Stimulated activated CD8-positive, alpha-beta memory T cell treated with anti-CD3 and anti-CD28 coated beads, Interleukin-2, amount 100 ng/mL, for 1 hour (primary cell): ENCODE measurements around the gene ARHGAP22.

Source experiments
- DNase-seq, 2 donors: peaks; one replicate each; pipeline ENCODE4 v3.0.0-alpha.2; 2020; ENCODE audit warnings: low read depth in 2 of 2

ARHGAP22 gene

DNA sequence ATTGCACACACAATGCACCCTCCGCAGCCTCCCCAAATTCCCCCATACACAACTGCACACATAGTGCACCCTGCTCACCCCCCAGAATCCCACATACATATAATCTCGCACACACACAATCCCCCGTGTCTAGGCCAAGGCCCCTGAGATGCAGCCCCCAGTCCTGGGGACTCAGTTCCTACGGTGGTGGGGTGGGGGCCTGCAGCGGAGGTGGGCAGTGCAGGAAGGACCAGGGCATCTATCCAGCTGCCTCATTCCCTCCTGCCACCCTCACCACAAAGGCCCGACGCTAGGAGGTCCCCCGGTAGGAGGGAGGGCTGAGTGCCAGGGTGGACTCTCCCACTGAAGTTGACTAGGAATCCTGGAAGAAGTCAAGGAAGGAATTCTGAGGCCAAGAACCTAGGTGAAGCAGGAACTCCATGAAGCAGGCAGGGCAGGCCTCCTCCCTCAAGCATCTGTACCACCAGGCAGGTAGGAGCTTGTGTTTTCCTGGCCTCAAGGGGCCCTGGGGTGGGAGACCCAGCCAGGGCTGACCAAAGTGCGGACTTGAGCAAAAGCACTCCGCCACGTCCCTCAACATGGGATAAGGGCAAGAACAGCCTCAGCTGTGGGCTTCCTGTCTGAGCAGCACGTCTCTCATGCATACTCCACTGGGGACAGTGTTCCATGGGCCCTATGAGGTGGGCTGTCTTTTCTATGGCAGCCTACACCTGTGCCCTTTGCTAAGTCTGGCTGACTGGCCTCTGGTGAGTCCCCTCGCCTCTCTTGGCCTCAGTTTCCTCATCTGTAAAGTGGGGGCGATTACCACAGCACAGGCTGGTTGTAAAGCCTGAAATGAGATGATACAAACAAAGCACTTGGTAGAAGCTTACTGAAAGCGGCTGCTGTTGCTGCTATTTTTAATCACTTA lies 152.6 kb downstream of the ARHGAP22 start:
- no peak for DNase-seq

GRCh38 chr10:48450741-48451466 lies 154.0 kb downstream of the ARHGAP22 start:
- no peak for DNase-seq

- DNase-seq = no peak
Measured at GRCh38 chr10:48450233-48450740, 154.6 kb downstream of the ARHGAP22 start.

DNA sequence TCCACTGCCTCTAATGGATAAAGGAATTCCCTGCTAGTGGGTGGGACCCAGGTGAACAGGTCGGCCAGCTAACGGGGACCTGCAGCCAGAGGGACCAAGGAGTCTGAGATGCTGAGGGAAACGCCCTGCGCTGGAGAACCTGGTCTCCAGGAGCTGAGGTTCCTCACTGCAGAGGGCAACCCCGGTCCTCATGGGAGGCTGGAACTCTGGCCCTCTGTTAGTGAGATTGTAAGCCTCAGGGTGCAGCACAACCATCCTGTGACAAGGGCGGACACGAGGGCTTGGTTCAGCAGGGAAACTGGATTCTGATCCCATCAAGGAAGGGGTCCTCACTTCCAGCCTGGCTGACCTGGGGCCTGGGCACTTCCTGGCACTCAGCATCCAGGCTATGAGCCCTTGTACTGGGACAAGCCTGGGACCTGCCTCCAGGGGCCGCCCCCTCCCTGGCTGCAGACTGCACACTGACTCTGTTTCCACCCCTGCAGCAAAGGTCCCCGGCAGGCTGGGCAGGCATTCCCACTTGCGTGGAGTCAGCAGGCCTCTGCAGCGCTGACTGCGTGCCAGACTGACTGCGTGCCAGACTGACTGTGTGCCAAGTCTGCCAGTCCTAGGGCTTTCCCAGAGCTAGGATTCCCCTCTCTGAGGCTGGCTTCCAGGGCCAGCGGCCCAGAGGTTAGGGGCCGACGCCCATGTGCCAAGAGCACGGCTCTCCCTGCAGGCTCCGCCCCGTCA lies 155.2 kb downstream of the ARHGAP22 start:
- DNase-seq = no peak

- no peak for DNase-seq
Measured at GRCh38 chr10:48448796-48449195, 156.1 kb downstream of the ARHGAP22 start.

DNA sequence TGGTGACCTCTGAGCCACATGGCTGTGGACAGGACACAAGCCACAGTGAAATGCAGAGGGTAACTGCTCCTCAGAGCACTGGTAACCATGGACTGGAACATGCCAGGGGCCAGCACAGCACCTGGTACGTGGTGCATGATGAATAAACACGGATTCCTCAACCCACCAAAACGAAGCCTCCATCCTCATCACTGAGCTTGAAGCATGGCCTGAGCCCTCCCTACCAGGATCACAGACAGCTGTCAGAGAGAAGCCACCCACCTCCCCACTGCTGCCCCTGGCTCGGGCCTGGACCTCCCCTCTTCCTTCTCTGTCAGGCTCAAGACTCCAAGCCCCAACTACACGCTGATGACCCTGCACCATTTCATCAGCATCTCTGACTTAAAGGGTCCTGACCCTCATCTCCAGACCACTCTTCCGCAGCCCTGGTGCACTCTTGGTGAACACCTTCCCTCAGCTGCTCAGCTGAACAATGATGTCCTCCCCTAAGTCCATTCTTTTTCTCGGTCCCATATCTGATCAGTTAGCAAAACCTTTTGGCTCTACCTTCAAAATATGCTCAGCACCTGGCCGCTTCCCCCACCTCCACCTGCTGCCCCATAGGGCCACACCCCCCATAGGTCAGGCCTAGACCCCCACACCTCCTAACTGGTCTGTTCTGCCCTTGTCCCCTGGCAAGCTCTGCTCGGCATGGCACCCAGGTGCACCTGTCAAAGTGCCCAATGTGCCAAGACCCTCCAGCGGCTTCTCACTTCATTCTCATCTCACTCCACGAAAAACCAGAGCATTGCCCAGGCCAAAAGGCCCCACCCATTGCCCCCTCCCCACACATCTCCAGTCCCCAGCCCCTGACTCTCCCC lies 157.3 kb downstream of the ARHGAP22 start:
- no peak for DNase-seq

DNA sequence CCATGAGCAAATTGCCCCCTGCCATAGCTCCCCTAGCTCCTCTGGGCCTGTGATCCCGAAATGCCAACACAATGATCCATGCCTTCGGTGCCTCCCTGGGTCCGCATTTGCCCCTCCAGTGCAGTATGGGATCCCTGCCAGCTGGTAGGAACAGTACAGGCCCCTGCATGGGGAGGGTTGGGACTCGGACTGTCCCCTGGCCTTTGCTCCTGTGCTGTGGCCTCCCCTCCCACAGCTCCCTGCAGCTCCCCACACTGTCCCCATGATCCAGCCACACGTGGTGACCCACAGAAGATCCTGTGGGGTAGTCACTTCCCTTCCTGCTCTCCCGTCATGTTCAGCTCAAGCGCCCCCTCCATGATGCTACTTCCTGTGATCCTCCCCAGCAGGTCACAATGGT lies 158.1 kb downstream of the ARHGAP22 start:
- no peak for DNase-seq

DNA sequence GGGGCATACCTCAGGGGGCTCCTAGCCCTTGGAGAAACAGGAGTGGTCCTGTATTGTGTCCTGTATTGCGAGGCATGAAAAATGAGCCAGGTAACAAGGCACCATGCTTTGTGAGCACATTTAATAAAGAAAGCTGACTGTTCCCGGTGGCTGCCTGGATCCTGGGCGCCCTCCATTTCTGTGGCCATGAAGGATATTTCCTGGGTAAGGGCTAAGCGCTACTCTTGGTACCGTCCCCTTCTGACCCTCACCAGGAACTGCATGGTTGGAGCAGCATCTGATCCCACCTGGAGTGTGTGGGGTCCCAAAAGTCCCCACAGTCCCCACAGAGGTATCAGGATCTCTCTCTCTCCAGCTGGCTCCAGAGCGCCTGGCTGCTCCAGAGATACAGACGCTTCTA lies 158.9 kb downstream of the ARHGAP22 start:
- DNase-seq = no peak

- DNase-seq = no peak
Measured at GRCh38 chr10:48444861-48445841, 159.7 kb downstream of the ARHGAP22 start.

GRCh38 chr10:48444266-48444665 lies 160.6 kb downstream of the ARHGAP22 start:
- no peak for DNase-seq

GRCh38 chr10:48442809-48443177 lies 162.1 kb downstream of the ARHGAP22 start:
- DNase-seq = no peak

GRCh38 chr10:48442090-48442808 lies 162.6 kb downstream of the ARHGAP22 start:
- DNase-seq = no peak

DNA sequence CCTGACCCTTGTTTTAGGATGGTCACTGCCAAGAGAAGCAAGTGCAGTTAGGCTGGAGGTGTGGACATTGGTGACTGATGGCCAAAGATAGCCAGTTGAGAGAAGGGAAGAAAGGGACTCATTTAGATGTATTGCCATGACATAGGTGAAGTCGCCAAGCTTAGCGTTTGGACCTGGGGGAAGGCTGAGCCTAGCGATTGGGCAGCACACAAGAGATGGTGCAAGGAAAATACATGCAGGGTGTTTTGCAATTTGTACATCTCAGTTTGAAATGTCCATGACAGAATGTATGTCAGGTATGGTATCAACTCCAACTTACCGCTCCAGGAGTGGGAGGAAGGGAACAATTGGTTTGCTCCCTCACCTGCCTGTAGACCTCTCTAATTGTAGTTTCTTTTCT lies 164.1 kb downstream of the ARHGAP22 start:
- DNase-seq = no peak

GRCh38 chr10:48439581-48440041 lies 165.3 kb downstream of the ARHGAP22 start:
- no peak for DNase-seq

- no peak for DNase-seq
Measured at GRCh38 chr10:48439031-48439430, 165.8 kb downstream of the ARHGAP22 start.

- no peak for DNase-seq
Measured at GRCh38 chr10:48437546-48437945, 167.3 kb downstream of the ARHGAP22 start.

- DNase-seq = no peak
Measured at GRCh38 chr10:48431871-48432270, 173.0 kb downstream of the ARHGAP22 start.

GRCh38 chr10:48430402-48430993 lies 174.4 kb downstream of the ARHGAP22 start:
- no peak for DNase-seq

DNA sequence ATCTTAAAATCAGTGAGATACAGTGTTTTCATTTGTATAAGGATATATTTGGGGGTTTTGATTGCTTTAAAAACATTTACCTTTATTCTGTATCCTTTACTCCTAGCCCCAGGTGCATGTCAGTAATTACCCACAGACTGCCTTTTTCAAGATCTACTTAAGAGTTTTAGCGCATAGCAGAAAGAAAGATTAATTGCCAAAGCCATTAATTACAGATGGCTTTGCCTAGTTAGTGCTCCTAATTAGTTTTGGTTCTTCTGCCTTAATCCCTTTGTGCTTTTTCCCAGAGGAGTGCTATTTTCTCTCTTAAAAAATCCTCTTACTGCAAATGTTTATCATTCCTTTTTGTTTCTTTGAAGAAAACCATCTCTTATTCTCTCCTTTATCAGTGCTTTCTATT lies 175.6 kb downstream of the ARHGAP22 start:
- no peak for DNase-seq
